Fibroblast of lung (primary cell): ENCODE measurements around the gene L3MBTL3.

Experiments
- CTCF ChIP-seq, 2 donors: IDR thresholded peaks in 1 of 2; conservative IDR thresholded peaks in 1 of 2; 1 replicate in 1 of 2; 2 replicates in 1 of 2; pipeline ENCODE4 v1.5.1; 2011 to 2012; ENCODE audit warnings: low read length in 2 of 2, control low read depth in 1 of 2, inconsistent platforms in 1 of 2, low read depth in 1 of 2, mild to moderate bottlenecking in 1 of 2
- EZH2 ChIP-seq: IDR thresholded peaks from 2 replicates; pipeline ENCODE4 v1.5.1; 2012; ENCODE audit warnings: low read length, control low read depth, mild to moderate bottlenecking; ENCODE audit errors: missing control alignments

GRCh38 chr6:130178692-130179091 lies 160.3 kb downstream of the L3MBTL3 start:
- TF ChIP-seq CTCF (conservative IDR thresholded peaks at IDR 0.05 in 1 of 2, IDR thresholded peaks at IDR 0.05 in 1 of 2; ENCODE audit: low read depth in 1 of 2, low read length in 2 of 2) (no peak), EZH2 (no peak)
